SK-N-DZ (cell line): Measurements from ENCODE around the gene ARHGEF4. TPM values are rescaled to one million over a fixed set of nuclear protein-coding genes. Genes with fewer than 3 reads are reported as not detected.
A peak's percentile ranks its signal among the peaks of the same experiment; 100 is the strongest.

Source experiments
- DNase-seq: peaks from one replicate; pipeline ENCODE4 v3.0.0-alpha.2; 2015; ENCODE audit warnings: low spot score
- polyA plus RNA-seq, 2 experiments: library from polyadenylated mRNA; depleted of rRNA; stranded (reverse); fragments of >200 nt; gene quantifications; 2 replicates each; pipeline ENCODE4 v1.2.3, GENCODE V29; 2014

Gene ARHGEF4, protein sequence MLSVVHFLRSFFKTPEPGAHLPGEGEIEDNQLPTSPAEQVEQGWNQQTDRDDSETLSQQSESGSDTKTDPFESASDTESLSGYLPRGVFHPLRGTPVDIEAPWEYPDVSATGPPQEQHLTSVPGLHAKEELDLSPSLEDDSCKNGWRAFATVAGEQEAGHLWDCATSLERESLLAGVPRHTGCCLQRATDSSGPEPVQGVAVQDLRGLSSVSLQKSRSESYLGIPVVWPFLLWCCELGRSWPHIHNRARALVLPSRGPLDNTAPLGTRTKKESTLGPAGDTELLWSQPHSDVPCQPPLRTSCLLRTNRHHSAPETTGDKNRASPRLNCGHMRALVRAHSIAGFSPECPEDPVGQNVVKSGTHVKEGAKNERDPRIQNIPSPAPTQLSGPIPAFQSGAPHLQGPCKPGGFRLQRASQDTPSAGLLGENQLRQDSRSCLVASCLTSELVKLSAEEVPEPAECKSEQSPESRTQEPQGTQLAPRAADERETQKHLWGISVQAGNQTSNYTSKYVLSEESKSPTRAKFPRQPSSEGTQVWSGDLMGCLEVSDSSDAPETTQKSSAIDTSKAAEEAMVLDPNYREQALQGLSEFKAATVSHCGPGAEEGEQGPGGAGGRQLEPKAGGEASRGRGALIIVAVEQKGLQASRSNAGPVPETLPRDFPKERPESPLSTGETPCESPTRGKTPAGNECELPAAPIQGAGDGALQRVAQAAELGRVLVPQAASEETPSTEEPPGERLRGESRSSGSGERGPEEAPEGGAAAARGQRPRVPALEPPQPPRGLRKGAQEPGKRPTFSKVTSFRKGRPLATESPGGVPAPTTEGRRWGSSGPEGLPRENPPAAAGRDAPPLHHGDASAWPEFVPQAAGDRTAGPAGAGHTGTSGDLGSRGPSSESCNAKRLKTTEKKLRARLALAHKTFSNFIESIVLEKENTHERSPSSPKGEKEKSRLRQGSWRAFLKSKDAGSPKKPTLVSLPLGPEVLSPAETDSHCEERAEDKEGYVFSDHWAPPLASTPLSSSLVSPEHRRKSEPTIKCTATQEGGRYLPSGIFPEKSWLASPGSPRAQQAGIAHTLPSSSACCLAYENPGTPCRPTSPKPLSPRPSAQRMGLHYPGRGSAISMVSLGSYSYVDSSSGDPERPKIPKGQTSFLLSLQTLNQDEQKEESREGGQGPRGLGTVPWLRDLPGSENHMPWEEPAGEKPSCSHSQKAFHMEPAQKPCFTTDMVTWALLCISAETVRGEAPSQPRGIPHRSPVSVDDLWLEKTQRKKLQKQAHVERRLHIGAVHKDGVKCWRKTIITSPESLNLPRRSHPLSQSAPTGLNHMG (N-terminal part only)
- 12.2 and 13.2 TPM in 2 replicates for polyA plus RNA-seq (2014; cell fraction: cytosol; rRNA removed)
- 33.2 and 44.4 TPM in 2 replicates for polyA plus RNA-seq (2014; cell fraction: nucleus; rRNA removed)

DNA sequence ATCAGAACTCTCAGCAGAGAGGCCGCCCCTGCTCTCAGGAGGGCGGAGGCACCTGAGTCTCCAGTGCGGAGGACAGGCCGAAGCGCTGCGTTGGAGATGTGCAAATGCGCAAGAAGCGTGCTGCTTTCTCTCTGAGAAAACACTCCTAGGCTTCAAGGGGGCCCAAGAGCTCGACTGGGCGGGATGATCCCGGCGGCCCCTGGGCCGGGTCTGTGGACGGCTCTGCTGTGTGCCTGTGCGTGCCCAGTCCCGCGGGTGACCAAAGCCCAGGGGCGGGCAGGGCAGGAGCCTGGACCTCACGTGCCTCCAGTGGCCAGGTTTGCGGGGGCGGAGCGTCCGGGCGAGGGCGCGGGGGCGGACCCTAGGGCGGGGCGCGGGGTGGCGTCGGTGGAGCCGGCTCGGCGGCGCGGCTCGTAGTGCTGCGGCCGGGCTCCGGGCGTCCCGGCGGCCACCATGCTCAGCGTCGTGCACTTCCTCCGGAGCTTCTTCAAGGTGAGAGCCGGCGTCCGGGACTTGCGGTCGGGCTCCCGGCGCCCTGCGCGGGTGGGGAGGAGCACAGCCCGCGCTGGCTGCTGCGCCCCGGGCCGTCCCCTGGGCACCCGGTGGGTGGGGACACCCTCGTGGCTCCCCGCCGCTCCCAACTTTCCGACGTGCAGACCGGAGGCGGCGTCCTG lies at the start of gene ARHGEF4:
ARHGEF4 (plus strand) TSS at position 414 of the 674 bp plus-strand sequence; CDS start at position 454, 40 bp downstream.
- DNase-seq = no peak

DNA sequence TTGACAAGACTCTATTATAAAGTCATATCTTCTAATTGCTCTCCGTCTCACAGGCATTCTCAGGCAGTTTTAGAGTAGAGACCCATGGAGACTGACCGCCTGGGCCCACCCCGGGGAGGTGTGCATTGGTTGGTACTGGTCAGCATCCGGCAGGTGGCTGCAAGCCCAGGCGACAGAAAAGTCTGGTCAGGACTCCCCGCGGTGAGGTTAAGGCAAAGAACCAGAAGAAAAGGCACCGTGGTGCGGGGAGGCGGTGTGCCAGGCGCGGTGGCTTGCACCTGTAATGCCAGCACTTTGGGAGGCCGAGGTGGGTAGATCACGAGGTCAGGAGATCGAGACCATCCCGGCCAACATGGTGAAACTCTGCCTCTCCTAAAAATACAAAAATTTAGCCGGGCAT lies 48.9 kb upstream of the ARHGEF4 start:
- DNase-seq = no peak

DNA sequence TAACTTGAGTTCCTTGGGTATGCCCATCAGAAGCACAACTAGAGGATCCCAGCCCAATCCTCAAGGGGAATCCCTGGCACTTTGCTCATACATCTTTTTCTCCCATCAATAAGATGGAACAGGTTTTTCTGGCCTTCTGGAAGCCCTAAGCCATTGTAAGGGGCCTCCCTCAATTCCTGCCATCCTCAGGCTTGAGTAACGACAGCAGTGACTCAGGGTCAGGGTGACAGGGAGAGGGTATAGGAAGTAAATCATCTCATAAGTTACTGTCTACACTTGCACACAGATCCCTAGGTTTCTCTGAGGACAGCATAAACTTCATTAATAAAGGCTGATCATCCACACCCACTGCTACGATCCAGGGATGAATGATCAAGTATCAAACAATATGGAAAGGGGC lies 46.4 kb upstream of the ARHGEF4 start:
- DNase-seq = no peak

DNA sequence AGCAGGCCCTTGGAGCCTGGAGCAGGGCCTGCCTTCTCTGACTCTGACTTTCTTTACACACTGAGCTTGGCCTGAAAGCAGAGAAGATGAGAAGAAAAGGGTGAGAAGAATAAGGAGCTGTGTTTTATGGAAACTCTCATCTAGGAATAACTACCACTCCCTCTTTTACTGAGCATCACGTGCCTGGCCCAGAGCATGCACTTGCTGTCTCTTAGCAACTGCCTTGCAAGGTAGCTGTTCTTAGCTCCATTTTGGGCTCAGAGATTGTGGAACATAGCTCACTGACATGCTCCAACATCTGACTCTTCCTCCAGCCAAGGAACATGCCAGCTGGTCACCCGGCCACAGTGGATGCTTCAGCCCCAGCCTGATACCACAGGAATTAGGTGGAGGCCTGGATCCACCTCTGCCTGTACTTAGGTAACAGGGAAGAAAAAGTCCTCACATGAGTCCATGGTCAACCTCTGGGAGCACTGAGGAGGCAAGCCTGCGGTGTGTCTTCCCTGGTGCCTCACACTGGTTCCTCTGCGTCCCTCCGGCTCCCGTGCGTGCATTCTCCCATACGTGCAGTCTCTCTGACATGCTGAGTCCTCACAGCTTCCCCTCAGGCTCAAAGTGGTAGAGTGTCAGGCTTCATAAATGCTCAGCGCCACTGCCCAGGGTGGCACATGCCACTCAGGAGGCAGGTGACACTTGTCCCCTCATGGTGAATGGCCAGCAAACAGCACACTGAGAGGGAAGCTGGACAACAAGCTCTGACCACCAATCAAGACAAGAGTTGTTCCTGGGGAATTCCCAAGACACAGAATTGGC lies 45.7 kb upstream of the ARHGEF4 start:
- DNase-seq = no peak

DNA sequence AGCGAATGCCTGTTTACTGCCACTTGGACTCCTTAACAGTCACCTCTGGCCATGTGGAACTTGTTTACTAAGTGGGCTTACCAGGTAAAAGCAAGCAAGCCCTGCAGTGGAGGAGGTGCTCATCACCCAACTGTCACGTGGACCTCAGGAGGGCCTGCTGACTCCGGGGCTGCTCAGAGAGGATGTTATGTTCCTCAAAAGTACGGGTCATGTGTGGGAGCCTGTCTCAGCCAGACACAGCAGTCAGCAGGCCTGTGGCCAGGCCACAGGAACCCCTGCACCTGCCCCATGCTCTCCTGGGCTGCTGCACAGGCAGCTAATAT lies 45.1 kb upstream of the ARHGEF4 start:
- no peak for DNase-seq

DNA sequence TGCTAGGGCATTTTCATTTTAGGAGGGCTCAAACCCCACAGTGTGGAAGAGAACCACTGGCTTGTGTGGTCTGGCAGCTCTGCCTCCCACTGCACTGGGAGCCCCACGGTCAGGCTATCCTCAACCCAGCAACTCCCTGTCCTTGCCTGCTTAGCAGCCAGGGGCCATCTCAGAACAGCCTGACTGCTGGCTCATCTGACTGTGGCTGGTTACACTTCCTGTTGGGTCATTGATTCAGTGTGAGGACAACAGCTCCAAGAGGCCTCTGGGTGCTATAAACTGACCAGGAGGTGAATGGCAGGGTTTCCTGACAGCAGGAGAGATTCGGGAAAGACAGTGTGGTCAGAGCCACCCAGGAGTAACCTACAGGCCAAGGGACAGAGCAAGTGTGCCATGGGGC lies 41.3 kb upstream of the ARHGEF4 start:
- DNase-seq = no peak

DNA sequence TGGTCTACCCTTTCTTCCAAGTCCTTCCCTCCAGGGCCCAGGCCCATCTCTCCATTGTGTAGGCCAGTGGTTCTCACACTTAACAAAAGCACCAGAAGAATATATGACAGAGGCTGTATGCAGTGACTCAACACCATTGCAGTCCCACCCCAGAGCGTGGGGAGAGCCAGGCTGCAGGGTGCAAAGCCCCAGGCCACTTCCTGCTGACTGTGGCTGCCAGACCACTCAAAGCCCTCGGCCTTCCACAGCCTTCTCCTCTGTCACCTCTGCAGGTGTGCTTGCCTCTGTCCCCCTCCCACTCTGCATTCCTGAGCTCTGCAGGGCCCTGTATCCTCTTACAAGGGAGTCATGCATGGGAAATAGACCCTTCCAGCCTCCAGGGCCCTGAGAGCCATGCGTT lies 40.4 kb upstream of the ARHGEF4 start:
- no peak for DNase-seq

DNA sequence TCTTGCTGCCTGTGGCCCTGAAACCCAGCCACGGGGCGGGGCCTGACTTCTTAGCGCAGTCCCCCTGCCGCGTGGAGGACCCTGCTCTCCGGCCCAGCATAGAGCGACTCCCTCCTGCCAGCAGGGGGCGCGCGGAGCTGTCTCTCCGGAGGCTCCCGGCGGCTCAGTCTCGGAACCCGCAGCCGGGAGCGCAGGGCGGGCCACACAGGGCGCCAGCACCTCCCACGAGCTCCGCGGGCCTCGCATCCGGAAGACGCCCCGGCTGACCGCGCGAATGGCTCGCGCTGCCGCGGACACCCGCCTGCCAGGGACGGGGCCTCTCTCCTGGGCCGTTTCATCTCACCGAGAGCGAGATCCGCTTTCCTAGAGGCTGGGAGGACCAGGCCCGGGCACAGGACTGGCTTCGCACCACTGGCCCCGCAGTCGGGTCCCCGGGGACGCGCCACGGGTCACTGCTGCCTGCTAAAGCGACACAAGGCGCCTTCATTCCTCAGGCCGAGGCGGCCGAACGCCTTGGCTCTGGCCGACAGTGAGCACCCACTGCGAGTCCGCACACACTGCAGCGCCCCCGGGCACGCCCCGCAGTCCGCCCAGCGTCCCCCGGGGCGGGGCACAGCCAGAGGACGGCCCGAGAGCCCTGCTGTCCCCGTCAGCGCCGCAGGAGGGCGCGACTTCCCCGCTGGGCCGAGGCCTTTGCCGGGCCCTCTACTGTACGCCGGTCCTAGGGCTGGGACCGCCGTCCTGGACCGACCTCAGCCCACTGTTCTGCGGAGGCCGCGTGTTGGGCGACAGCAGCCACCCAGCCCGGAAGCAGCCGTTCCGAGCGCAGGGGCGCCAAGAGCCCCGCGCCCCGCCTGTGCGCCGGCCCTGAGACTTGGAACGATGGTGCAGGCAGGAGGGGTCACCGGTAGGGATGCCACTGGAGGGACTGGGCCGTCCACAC lies 39.0 kb upstream of the ARHGEF4 start:
- DNase-seq = peak; percentile 88

DNA sequence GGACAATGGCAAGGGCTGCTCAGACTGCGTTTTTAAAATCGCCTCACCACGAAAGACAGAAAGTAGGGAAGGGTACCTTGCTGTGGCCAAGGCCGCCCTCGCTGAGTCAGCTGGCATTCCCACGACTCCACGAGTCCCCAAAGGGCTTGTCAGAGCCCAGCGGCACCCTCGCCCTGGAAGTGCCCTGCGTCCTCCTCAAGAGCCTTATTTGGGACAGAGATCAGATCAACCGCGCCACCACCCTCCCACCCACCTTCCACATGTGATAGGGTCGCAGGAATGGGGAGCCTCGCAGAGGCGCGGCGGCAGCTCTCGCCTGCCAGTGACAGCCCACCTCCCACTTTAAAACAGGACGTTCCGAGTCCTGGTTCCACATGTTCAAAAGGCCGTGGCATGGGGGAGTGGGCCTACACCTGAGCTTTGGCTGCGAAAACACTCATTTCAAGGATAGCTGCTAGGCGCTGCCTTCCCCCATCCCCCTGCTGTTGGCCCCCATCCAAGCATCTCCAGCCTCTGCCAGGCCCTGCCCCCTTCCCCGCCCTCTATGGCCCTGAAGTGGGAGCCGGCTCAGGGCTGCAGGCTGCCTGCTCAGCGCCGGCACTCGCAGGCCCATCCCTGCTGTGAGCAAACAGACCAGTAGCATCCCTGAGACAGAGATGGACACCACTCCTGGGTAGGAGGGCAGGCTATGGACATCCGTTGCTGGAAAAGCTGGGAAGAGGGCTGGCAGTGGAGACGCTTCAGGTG lies 38.1 kb upstream of the ARHGEF4 start:
- peak; percentile 22 for DNase-seq

DNA sequence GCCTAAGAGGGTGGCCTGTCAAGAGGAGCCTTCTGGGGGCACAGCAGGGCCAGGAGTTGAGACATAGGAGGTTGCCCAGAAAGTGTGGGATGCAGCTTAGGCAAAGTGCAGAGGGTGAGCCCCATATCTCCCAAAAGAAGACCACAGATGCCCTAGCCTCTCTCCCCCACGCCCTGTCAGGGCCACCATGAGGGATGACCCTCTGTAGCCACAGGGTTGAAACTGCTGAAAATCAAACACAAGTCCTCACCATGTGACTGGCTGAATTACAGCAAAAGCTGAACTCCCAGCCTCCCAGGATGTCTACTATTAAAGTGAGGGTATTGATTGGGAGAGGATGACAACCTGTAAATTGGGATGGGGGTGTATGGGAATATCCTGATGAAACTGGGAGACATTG lies 37.4 kb upstream of the ARHGEF4 start:
- no peak for DNase-seq

DNA sequence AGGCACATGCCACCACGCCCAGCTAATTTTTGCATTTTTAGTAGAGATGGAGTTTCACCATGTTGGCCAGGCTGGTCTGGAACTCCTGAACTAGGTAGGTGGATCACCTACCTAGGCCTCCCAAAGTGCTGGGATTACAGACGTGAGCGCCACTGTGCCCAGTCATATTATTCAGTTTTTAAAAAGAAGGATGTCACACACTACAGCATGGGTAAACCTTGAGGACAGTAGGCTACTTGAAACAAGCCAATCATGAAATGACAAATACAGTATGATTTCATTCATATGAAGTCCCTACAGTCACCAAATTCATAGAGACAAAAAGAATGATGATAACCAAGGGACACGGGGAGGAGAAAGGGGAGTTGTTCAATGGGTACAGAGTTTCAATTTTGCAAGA lies 31.1 kb upstream of the ARHGEF4 start:
- DNase-seq = no peak

DNA sequence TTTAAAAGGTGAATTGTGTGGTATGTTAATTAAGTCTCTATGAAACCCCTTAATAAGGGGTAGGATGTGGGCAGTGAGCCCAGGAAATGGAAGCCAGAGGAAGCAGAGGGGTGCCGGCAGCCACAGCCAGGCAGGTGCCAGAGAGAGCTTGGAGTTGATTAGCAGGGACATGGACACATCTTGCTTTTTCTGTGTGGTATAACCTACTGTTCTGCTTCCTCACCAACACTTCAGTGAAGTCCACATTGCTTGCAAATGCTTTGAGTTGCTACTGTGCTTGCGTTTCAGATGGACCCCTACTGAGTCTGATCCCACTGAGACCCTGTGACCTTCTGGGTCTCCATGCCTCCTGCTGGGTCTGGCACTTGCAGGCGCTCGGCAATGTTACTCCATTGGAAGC lies 30.3 kb upstream of the ARHGEF4 start:
- DNase-seq = no peak

DNA sequence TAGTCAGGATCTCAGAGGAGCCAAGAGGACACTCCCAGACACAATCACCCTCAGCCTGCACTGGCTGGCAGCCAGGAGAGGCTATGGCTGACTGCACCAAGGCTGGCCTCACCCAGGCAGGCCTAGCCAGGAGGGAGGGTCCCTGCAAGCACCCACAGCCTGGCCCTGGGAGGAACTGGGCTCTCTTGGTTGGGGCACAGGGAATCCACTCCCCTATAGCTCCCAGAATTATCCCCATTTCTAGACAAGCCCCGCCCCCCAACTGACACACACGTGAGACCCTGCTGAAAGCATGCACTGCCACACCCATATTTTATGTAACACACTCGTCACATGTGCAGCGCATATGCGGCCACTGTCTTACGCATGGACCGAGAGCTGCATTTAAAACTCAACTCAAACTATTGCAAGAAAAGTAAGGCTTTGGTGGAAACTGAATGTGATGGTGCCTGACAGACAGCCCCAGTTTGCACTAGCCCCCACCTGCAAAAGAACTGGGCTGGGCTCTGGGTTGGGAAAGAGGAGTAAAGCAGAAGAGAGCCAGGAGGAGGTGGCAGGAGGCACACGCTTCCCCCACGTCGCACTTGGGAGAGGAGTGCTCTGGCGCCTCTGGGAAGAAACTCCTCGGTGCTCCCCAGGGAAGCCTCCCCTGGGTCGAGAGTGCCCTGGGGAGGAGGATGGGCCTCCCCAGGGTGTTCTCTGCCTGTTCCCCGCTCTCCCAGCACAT lies 28.9 kb upstream of the ARHGEF4 start:
- no peak for DNase-seq

DNA sequence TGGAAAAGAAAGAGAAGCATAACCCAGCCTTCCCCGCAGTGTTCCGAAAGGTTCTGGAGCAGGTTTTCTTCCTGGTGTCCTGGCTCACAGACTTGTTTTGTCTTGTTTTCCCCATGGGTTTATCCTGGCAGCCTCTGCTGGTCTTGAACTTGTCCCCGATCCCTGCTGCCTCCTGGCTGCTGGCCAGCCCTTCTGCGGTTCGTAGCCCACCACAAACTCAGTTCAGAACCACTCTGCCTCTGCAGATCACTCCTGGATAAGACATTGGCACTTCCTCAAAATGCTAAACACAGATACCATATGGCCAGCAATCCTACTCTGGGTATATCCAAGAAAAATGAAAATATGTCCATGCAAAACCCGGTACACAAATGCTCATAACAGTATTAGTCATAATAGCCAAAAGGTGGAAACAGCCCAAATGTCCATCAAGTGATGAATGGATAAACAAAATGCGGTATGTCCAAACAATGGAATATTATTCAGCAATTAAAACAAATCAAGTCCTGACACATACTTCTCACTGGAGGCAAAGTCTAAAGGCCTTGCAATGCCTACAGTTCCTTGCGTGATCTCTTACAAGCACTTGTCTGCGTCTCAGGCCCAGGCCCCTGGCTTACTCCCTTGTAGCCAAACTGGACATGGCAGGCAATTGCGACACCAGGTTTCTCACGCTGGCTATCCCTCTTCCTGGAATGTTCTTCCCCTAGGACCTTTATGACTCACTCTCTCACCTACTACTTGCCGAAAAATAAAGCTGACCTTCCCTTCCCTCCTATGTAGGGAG lies 28.0 kb upstream of the ARHGEF4 start:
- DNase-seq = no peak

DNA sequence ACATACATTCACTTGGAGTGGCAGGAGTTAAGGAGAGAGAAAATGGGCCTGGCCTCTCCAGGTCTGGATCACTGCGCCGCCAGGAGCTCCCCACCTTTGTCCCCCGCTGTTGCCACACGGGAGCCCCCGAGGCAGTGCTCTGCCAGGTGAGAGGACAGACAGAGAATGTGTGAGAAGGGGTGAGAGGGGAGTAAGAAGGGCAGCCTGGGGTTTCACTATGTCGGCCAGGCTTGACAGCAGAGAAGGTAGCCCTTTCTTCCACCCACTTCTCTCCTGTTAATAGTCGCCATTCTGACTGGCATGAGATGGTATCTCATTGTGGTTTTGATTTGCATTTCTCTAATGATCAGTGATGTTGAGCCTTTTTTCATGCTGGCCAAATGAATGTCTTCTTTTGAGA lies 26.2 kb upstream of the ARHGEF4 start:
- DNase-seq = no peak

DNA sequence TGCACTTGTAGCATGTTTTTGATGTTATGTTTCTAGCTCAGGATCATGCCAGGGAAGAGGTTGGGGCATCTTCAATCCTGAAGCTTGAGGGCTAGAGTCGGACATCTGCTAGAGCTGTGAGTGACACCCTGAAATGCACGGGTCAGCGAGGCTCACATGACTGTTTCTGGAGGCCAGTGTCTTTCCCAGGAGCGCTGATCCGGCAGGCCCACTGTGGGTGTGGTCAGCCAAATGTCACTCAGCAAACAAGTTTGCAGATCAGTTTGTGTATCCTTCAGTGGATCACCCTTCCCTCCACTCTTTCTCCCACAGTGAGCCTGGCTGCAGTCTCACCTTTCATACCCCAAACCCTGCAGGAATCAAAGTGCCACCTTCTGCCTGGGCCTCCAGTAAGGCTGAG lies 23.0 kb upstream of the ARHGEF4 start:
- DNase-seq = no peak
